Measurements from ENCODE around the gene GABRB1. TPM values are rescaled to one million over a fixed set of nuclear protein-coding genes. Genes with fewer than 3 reads are reported as not detected.
A peak's percentile ranks its signal among the peaks of the same experiment; 100 is the strongest.

Gene GABRB1
- total and polyA plus RNA-seq, 5 donors from 2014 or later = not detected

- H3K4me3 Mint-ChIP-seq = peak overlapping the region; percentile 49 to 75 (median 68)
- H3K9me3 Mint-ChIP-seq = peaks cover 0 to 5% (median 0%) of the 10 kb centered on the region in 7 donors
- Histone ChIP-seq H3K4me1 (ENCODE audit: control insufficient read depth, insufficient read depth, low read length, poor library complexity, severe bottlenecking) (peaks cover 20% of the 10 kb centered on the region), H3K27ac (ENCODE audit: insufficient read depth, low read length, poor library complexity, severe bottlenecking) (no peak overlapping the region), H3K9me3 (ENCODE audit: control insufficient read depth in 2 of 2, low read length in 2 of 2) (no peaks in the 10 kb centered on the region), H3K4me3 (ENCODE audit: low read depth, low read length) (peak overlapping the region; percentile 70), H3K27me3 (ENCODE audit: control insufficient read depth, insufficient read depth, low read length) (peaks cover 32% of the 10 kb centered on the region), H3K36me3 (ENCODE audit: control insufficient read depth, insufficient read depth, low read length) (no peaks in the 10 kb centered on the region)
- H3K4me1 Mint-ChIP-seq = peaks cover 0 to 22% (median 7%) of the 10 kb centered on the region in 4 donors
- peaks cover 43% of the 10 kb centered on the region for H3K27me3 Mint-ChIP-seq
- no peaks in the 10 kb centered on the region for H3K36me3 Mint-ChIP-seq
- no peak for ATAC-seq (ENCODE audit: low read depth in 2 of 2)
- H3K27ac Mint-ChIP-seq = no peak overlapping the region
- DNase-seq = peak in 1 of 3 donors; percentile 19
Observed at GRCh38 chr4:47031751-47032404, 511 bp downstream of the GABRB1 start.

- no peaks in the 10 kb centered on the region for H3K36me3 Mint-ChIP-seq
- Histone ChIP-seq H3K27me3 (ENCODE audit: control insufficient read depth, insufficient read depth, low read length) (peaks cover 32% of the 10 kb centered on the region), H3K9me3 (ENCODE audit: control insufficient read depth in 2 of 2, low read length in 2 of 2) (no peaks in the 10 kb centered on the region), H3K4me1 (ENCODE audit: control insufficient read depth, insufficient read depth, low read length, poor library complexity, severe bottlenecking) (peaks cover 20% of the 10 kb centered on the region), H3K4me3 (ENCODE audit: low read depth, low read length) (peak overlapping the region; percentile 19), H3K27ac (ENCODE audit: insufficient read depth, low read length, poor library complexity, severe bottlenecking) (no peak overlapping the region), H3K36me3 (ENCODE audit: control insufficient read depth, insufficient read depth, low read length) (no peaks in the 10 kb centered on the region)
- peaks cover 43% of the 10 kb centered on the region for H3K27me3 Mint-ChIP-seq
- peaks cover 0 to 5% (median 0%) of the 10 kb centered on the region in 7 donors for H3K9me3 Mint-ChIP-seq
- ATAC-seq (ENCODE audit: low read depth in 2 of 2) (peak in 1 of 2 donors; percentile 29), DNase-seq (peak in 2 of 3 donors; percentile 26 to 55)
- H3K4me3 Mint-ChIP-seq = peak overlapping the region; percentile 49 to 75 (median 68)
- no peak overlapping the region for H3K27ac Mint-ChIP-seq
- peaks cover 0 to 22% (median 7%) of the 10 kb centered on the region in 4 donors for H3K4me1 Mint-ChIP-seq
Observed at GRCh38 chr4:47032405-47033106, 1.2 kb downstream of the GABRB1 start.

GRCh38 chr4:47038263-47038662, 6.9 kb downstream of the GABRB1 start:
- Mint-ChIP-seq H3K4me1 (no peaks in the 10 kb centered on the region), H3K9me3 (no peaks in the 10 kb centered on the region), H3K27me3 (peaks cover 5% of the 10 kb centered on the region), H3K4me3 (no peak overlapping the region), H3K36me3 (no peaks in the 10 kb centered on the region), H3K27ac (no peak overlapping the region)
- no peak overlapping the region for H3K4me3 ChIP-seq (ENCODE audit: low read depth, low read length)
- H3K27ac ChIP-seq (ENCODE audit: insufficient read depth, low read length, poor library complexity, severe bottlenecking) = no peak overlapping the region
- H3K36me3 ChIP-seq (ENCODE audit: control insufficient read depth, insufficient read depth, low read length) = no peaks in the 10 kb centered on the region
- no peak for ATAC-seq (ENCODE audit: low read depth in 2 of 2)
- peaks cover 11% of the 10 kb centered on the region for H3K27me3 ChIP-seq (ENCODE audit: control insufficient read depth, insufficient read depth, low read length)
- H3K9me3 ChIP-seq (ENCODE audit: control insufficient read depth in 2 of 2, low read length in 2 of 2) = no peaks in the 10 kb centered on the region
- no peak for DNase-seq
- H3K4me1 ChIP-seq (ENCODE audit: control insufficient read depth, insufficient read depth, low read length, poor library complexity, severe bottlenecking) = no peaks in the 10 kb centered on the region

- H3K27me3 Mint-ChIP-seq = no peaks in the 10 kb centered on the region
Observed at GRCh38 chr4:47040828-47041227, 9.5 kb downstream of the GABRB1 start.

GRCh38 chr4:47043821-47044220, 12.5 kb downstream of the GABRB1 start:
- Mint-ChIP-seq H3K36me3 (no peaks in the 10 kb centered on the region), H3K27me3 (peaks cover 4% of the 10 kb centered on the region), H3K9me3 (no peaks in the 10 kb centered on the region), H3K4me3 (no peak overlapping the region), H3K27ac (no peak overlapping the region), H3K4me1 (no peaks in the 10 kb centered on the region)
- Histone ChIP-seq H3K4me3 (ENCODE audit: low read depth, low read length) (no peak overlapping the region), H3K36me3 (ENCODE audit: control insufficient read depth, insufficient read depth, low read length) (no peaks in the 10 kb centered on the region), H3K9me3 (ENCODE audit: control insufficient read depth in 2 of 2, low read length in 2 of 2) (no peaks in the 10 kb centered on the region), H3K27me3 (ENCODE audit: control insufficient read depth, insufficient read depth, low read length) (peaks cover 2% of the 10 kb centered on the region), H3K27ac (ENCODE audit: insufficient read depth, low read length, poor library complexity, severe bottlenecking) (no peak overlapping the region), H3K4me1 (ENCODE audit: control insufficient read depth, insufficient read depth, low read length, poor library complexity, severe bottlenecking) (no peaks in the 10 kb centered on the region)
- DNase-seq (no peak), ATAC-seq (ENCODE audit: low read depth in 2 of 2) (no peak)

More at GRCh38 chr4:47040828-47041227, 9.5 kb downstream of the GABRB1 start:
- Mint-ChIP-seq H3K4me1 (no peaks in the 10 kb centered on the region), H3K27ac (no peak overlapping the region), H3K9me3 (no peaks in the 10 kb centered on the region), H3K36me3 (no peaks in the 10 kb centered on the region), H3K4me3 (no peak overlapping the region)
- H3K27ac ChIP-seq (ENCODE audit: insufficient read depth, low read length, poor library complexity, severe bottlenecking) = no peak overlapping the region
- DNase-seq = no peak
- H3K4me3 ChIP-seq (ENCODE audit: low read depth, low read length) = no peak overlapping the region
- ATAC-seq (ENCODE audit: low read depth in 2 of 2) = no peak
- no peaks in the 10 kb centered on the region for H3K4me1 ChIP-seq (ENCODE audit: control insufficient read depth, insufficient read depth, low read length, poor library complexity, severe bottlenecking)
- peaks cover 9% of the 10 kb centered on the region for H3K27me3 ChIP-seq (ENCODE audit: control insufficient read depth, insufficient read depth, low read length)
- H3K9me3 ChIP-seq (ENCODE audit: control insufficient read depth in 2 of 2, low read length in 2 of 2) = no peaks in the 10 kb centered on the region
- H3K36me3 ChIP-seq (ENCODE audit: control insufficient read depth, insufficient read depth, low read length) = no peaks in the 10 kb centered on the region

- Histone ChIP-seq H3K36me3 (ENCODE audit: control insufficient read depth, insufficient read depth, low read length) (no peaks in the 10 kb centered on the region), H3K27ac (ENCODE audit: insufficient read depth, low read length, poor library complexity, severe bottlenecking) (no peak overlapping the region), H3K9me3 (ENCODE audit: control insufficient read depth in 2 of 2, low read length in 2 of 2) (no peaks in the 10 kb centered on the region), H3K4me3 (ENCODE audit: low read depth, low read length) (no peak overlapping the region), H3K27me3 (ENCODE audit: control insufficient read depth, insufficient read depth, low read length) (no peaks in the 10 kb centered on the region), H3K4me1 (ENCODE audit: control insufficient read depth, insufficient read depth, low read length, poor library complexity, severe bottlenecking) (no peaks in the 10 kb centered on the region)
- Mint-ChIP-seq H3K9me3 (no peaks in the 10 kb centered on the region), H3K27me3 (peaks cover 4% of the 10 kb centered on the region), H3K4me1 (no peaks in the 10 kb centered on the region), H3K4me3 (no peak overlapping the region), H3K36me3 (no peaks in the 10 kb centered on the region), H3K27ac (no peak overlapping the region)
- ATAC-seq (ENCODE audit: low read depth in 2 of 2) = no peak
- no peak for DNase-seq
Observed at GRCh38 chr4:47045261-47045660, 13.9 kb downstream of the GABRB1 start.

GRCh38 chr4:47049347-47049746, 18.0 kb downstream of the GABRB1 start:
- no peak overlapping the region for H3K27ac ChIP-seq (ENCODE audit: insufficient read depth, low read length, poor library complexity, severe bottlenecking)
- H3K4me3 Mint-ChIP-seq = no peak overlapping the region
- H3K4me1 ChIP-seq (ENCODE audit: control insufficient read depth, insufficient read depth, low read length, poor library complexity, severe bottlenecking) = no peaks in the 10 kb centered on the region
- H3K27me3 Mint-ChIP-seq = peaks cover 4% of the 10 kb centered on the region
- no peaks in the 10 kb centered on the region for H3K27me3 ChIP-seq (ENCODE audit: control insufficient read depth, insufficient read depth, low read length)
- H3K36me3 ChIP-seq (ENCODE audit: control insufficient read depth, insufficient read depth, low read length) = no peaks in the 10 kb centered on the region
- no peak for ATAC-seq (ENCODE audit: low read depth in 2 of 2)
- H3K9me3 ChIP-seq (ENCODE audit: control insufficient read depth in 2 of 2, low read length in 2 of 2) = no peaks in the 10 kb centered on the region
- H3K4me1 Mint-ChIP-seq = no peaks in the 10 kb centered on the region
- H3K36me3 Mint-ChIP-seq = no peaks in the 10 kb centered on the region
- H3K27ac Mint-ChIP-seq = no peak overlapping the region
- H3K9me3 Mint-ChIP-seq = peaks cover 0 to 5% (median 0%) of the 10 kb centered on the region in 7 donors
- DNase-seq = no peak
- H3K4me3 ChIP-seq (ENCODE audit: low read depth, low read length) = no peak overlapping the region
